GM19043 (cell line): ENCODE measurements around the gene MYRFL.
"Not testable (repeated sequence)": the region's sequence is repeated elsewhere in the genome, so short reads cannot be mapped to it uniquely, and the experiment has no call there.

ENCODE experiments used
- ATAC-seq: cut with Tn5 transposase; IDR thresholded peaks from one replicate; pipeline ENCODE4 v1.9.1; 2021; ENCODE audit warnings: low read depth; ENCODE audit not compliant: unreplicated experiment

Gene MYRFL

GRCh38 chr12:69824966-69825560, at the start of gene MYRFL:
TSS of gene MYRFL (plus strand) at chr12:69825227. CDS start at chr12:69825518, 291 bp downstream.
- ATAC-seq = no peak

DNA sequence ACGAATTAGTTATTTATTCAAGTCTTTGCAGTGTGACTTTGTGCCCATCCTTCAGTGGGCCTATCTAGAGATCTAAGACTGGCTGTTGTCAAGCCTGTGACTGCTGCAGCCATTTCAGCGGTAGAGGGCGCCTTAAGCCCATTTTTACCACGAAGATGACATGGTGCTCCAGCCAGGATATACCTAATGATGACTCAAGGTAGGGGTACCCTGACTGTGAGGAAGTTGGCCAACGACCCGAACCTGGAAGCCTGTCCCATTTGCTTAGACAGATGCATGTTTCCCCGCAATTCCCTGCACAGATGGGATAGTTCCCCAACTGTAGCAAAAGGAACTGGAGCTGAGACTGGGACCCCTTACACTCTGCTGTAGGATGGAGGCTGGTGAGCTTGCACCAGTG, 45.1 kb upstream of the MYRFL start:
- ATAC-seq = no peak

- no peak for ATAC-seq
Observed at GRCh38 chr12:69783365-69783764, 41.7 kb upstream of the MYRFL start.

- ATAC-seq = no peak
Observed at GRCh38 chr12:69789351-69789750, 35.7 kb upstream of the MYRFL start.

DNA sequence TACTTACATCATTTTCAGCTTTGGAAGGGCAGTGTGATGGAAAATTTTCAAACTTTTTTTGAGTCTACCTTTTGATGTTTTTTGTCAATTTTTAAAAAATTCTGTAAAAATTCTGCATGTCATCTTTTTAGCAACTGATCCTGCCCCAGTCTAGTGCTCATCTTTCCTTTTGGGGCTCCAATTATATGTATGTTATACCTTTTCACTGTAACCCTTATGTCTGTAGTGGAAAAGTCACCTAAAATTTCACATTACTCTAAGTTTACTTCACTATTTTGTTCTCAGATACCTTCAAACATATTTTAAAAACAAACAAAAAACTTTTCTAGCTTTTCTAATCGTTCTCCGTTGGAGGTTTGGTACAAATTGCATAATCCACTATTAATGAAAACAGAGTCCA, 32.5 kb upstream of the MYRFL start:
- no peak for ATAC-seq

DNA sequence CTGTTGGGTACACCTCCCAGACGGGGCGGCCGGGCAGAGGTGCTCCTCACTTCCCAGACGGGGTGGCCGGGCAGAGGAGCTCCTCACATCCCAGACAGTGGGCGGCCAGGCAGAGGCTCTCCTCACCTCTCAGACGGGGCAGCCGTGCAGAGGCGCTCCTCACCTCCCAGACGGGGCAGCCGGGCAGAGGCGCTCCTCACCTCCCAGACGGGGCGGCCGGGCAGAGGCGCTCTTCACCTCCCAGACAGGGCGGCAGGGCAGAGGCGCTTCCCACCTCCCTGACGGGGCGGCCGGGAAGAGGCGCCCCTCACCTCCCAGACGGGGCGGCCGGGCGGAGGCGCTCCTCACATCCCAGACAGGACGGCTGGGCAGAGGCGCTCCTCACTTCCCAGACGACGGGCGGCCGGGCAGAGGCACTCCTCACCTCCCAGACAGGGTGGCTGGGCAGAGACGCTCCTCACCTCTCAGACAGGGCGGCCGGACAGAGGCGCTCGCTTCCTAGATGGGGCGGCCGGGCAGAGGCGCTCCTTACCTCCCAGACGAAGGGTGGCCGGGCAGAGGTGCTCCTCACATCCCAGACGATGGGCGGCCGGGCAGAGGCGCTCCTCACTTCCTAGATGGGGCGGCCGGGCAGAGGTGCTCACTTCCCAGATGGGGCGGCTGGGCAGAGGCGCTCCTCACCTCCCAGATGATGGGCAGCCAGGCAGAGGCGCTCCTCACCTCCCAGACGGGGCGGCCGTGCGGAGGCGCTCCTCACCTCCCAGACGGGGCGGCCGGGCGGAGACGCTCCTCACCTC, 17.7 kb upstream of the MYRFL start:
- ATAC-seq = not testable (repeated sequence)

GRCh38 chr12:69810870-69811498, 14.0 kb upstream of the MYRFL start:
- no peak for ATAC-seq

- no peak for ATAC-seq
Observed at GRCh38 chr12:69816082-69816481, 8.9 kb upstream of the MYRFL start.

GRCh38 chr12:69821032-69821455, 4.0 kb upstream of the MYRFL start:
- ATAC-seq = no peak

GRCh38 chr12:69821456-69822159, 3.4 kb upstream of the MYRFL start:
- no peak for ATAC-seq

DNA sequence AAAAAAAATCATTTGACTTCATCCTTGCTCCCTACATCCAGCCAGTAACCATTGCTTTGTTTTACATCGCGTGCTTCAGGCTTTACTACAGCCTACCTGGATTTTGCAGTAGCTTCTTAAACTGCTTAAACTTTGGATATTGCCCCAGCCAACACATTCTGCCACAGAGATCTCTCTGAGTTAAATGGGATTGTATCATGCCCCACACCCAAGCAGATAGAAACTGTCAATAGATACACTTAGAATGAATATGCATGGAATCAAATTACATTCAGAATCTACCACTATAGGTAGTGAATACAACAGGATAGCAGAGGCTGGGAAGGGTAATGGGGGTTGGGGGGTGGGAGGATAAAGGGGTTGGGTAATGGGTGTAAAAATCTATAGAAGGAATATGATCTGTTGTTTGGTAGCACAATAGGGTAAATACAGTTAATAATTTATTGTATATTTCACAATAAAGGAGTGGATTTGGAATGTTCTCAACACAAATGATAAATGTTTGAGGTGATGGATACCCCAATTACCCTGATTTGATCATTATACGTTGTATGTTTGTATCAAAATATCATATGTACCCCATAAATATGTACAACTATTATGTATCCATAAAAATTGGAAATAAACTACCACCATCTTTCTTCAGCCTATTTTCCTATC, 2.7 kb upstream of the MYRFL start:
- ATAC-seq = no peak

DNA sequence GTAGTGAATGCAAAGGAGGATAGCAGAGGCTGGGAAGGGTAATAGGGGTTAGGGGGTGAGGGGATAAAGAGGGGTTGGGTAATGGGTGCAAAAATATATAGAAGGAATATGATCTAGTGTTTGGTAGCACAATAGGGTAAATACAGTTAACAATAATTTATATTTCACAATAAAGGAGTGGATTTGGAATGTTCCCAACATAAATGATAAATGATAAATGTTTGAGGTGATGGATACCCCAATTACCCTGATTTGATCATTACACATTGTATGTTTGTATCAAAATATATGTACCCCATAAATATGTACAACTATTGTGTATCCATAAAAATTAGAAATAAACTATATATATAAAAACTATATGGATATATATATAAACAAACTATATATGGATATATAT, 999 bp upstream of the MYRFL start:
- ATAC-seq = no peak

DNA sequence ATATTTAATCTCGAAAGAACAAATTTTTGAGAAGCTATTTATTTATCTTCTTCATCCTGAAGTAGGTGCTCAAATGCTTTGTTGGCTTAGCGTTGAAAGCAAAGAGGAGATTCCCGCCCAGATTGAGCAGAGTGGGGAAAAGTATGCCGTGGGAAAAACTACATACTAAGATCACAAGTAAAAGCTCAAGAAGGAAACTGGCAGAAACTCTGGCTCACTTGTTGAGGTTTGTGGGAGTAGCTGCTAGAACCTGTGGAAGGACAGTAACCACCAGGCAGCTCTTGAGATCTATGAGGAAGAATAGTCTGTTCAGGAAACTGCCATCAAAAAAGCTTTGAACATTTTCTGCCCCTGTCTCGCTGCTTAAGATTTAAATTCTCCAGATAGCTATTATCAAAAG, 3.9 kb downstream of the MYRFL start:
- ATAC-seq = no peak

- ATAC-seq = no peak
Observed at GRCh38 chr12:69833696-69834095, 8.7 kb downstream of the MYRFL start.

GRCh38 chr12:69834147-69834546, 9.1 kb downstream of the MYRFL start:
- no peak for ATAC-seq

DNA sequence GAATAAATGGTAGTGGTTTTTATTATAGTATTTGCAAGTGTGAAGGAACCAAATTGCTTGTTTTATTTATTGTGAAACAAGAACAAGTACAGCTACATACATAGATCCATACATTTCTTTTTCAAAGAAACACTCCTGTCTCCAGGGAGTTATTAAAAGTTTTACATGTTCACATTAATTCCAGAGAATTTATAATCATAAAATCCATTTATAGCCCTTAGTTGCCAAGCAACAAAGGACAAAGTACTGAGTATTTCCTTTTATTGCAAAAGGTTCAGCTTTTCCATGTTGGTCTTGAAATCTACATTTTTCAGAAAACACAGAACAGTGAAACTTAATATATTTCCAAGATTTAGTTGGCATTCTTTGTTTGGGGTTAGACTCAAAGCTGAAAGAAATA, 9.5 kb downstream of the MYRFL start:
- no peak for ATAC-seq

- no peak for ATAC-seq
Observed at GRCh38 chr12:69835081-69835480, 10.1 kb downstream of the MYRFL start.

- no peak for ATAC-seq
Observed at GRCh38 chr12:69836015-69836414, 11.0 kb downstream of the MYRFL start.

DNA sequence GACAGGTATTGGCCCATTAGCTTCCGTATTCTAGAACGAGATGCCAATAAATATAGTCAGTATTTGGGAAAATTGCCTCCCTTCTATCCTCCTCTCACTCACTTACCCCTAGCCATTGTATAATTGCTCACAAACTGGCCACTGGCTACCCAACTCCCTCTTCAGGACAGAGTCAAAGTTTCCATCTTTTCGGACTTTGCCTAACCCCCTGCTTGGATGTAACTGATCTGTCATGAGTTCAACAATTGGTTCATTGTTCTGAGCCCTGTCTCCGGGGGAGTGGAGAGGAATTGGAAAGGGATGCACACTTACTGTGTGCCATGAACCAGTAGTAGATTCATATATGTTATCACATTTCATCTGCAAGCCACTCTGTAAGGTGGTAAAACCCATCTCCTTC, 12.2 kb downstream of the MYRFL start:
- no peak for ATAC-seq

GRCh38 chr12:69837657-69838415, 12.8 kb downstream of the MYRFL start:
- no peak for ATAC-seq
